Kidney (tissue), 14 donors: ENCODE data around the gene MCRIP2. TPM values are rescaled to one million over a fixed set of nuclear protein-coding genes. Genes with fewer than 3 reads are reported as not detected.

ENCODE experiments used
- DNase-seq, 5 donors: peaks; one replicate each; pipeline ENCODE4 v3.0.0-alpha.2; 2013 to 2020
- FAIRE-seq: peaks from 2 replicates; lab custom pipeline; 2012; peaks lifted over from hg19 to GRCh38; lab: Jason Lieb, UNC
- H3K27ac ChIP-seq, 2 donors: one replicate each; pipeline ENCODE4 v1.7.0; 2013; ENCODE audit warnings: low read depth in 2 of 2, low read length in 2 of 2, inconsistent platforms in 1 of 2
- H3K27me3 ChIP-seq: one replicate; pipeline ENCODE4 v1.7.1; 2013; ENCODE audit warnings: low read length, inconsistent platforms; ENCODE audit not compliant: control insufficient read depth, insufficient read depth
- H3K36me3 ChIP-seq, 3 donors: one replicate each; pipeline versions ENCODE4 v1.7.0 to v1.7.1; 2013; ENCODE audit warnings: low read length in 3 of 3, control low read depth in 1 of 3, inconsistent platforms in 1 of 3; ENCODE audit not compliant: insufficient read depth in 3 of 3, control insufficient read depth in 2 of 3
- H3K4me1 ChIP-seq, 3 donors: one replicate each; pipeline versions ENCODE4 v1.7.0 to v1.7.1; 2013; ENCODE audit warnings: low read length in 3 of 3, inconsistent platforms in 1 of 3, low read depth in 1 of 3; ENCODE audit not compliant: control insufficient read depth in 2 of 3, insufficient read depth in 2 of 3
- H3K4me3 ChIP-seq, 3 donors: one replicate each; pipeline versions ENCODE4 v1.7.0 to v1.8.1; 2013; ENCODE audit warnings: low read length in 3 of 3, control low read depth in 1 of 3, inconsistent platforms in 1 of 3
- H3K9ac ChIP-seq, 3 donors: one replicate each; pipeline versions ENCODE4 v1.7.0 to v1.7.1; 2013; ENCODE audit warnings: low read length in 3 of 3, control low read depth in 1 of 3, inconsistent platforms in 1 of 3
- H3K9me3 ChIP-seq, 3 donors: one replicate each; pipeline versions ENCODE4 v1.7.0 to v1.7.1; 2013; ENCODE audit warnings: low read length in 3 of 3, control low read depth in 1 of 3, inconsistent platforms in 1 of 3; ENCODE audit not compliant: control insufficient read depth in 2 of 3, insufficient read depth in 1 of 3
- CTCF ChIP-seq: IDR thresholded peaks from 3 replicates; pipeline ENCODE4 v1.5.1; 2012; ENCODE audit warnings: mild to moderate bottlenecking, moderate library complexity, borderline replicate concordance; ENCODE audit not compliant: insufficient read depth; ENCODE audit errors: extremely low read depth
- intact Hi-C: fragments of 100-400 bp; cut with DNase I; formaldehyde crosslinking; loops from one replicate; pipeline ENCODE4 v1.11.1; 2022
- polyA plus RNA-seq: library from polyadenylated mRNA; stranded (reverse); fragments of 350-450 nt; fragmentation: Illumina TruSeq; extraction: RNeasy Lipid Tissue Mini Kit (QIAGEN cat#74804); gene quantifications from one replicate; pipeline ENCODE4 v1.2.3, GENCODE V29; 2014; ENCODE audit warnings: low read depth, low replicate concordance; ENCODE audit not compliant: insufficient read depth
- total RNA-seq: library from RNA; stranded (reverse); fragmentation: NEBNext Ultra II Directional; extraction: Animal tissue kit (Norgen Biotek cat#: 25700); gene quantifications from one replicate; pipeline ENCODE4 v1.2.1, GENCODE V29; 2021
- donor health status: control.
- donor health status: control.
- donor health status: control.
- donor health status: control.
- donor health status: control.
- donor health status: DM: yes; HTN: yes; CAD: no.
- donor health status: Normal renal cell carcinoma (clear cell type).

MCRIP2 gene
- total and polyA plus RNA-seq, 2 donors from 2014 or later, result 36.9 to 265 TPM

- intact Hi-C loops, result no loop called here
- Histone ChIP-seq H3K4me1 (no peaks in the 10 kb centered on the region), H3K27ac (no peak overlapping the region), H3K9me3 (no peaks in the 10 kb centered on the region), H3K9ac (no peak overlapping the region), H3K27me3 (no peaks in the 10 kb centered on the region), H3K36me3 (peaks cover 0 to 5% (median 4%) of the 10 kb centered on the region in 3 donors), H3K4me3 (no peak overlapping the region)
- no peak for FAIRE-seq
- no peak for TF ChIP-seq CTCF
- DNase-seq, result peak in 1 of 5 donors; percentile 26
Observed at GRCh38 chr16:616733-617586, 24.7 kb upstream of the MCRIP2 start.

- H3K4me3 ChIP-seq, result no peak overlapping the region
- no peaks in the 10 kb centered on the region for H3K27me3 ChIP-seq
- H3K27ac ChIP-seq, result no peak overlapping the region
- H3K36me3 ChIP-seq, result peaks cover 0 to 5% (median 4%) of the 10 kb centered on the region in 3 donors
- FAIRE-seq (no peak), DNase-seq (no peak)
- no peak overlapping the region for H3K9ac ChIP-seq
- no peaks in the 10 kb centered on the region for H3K9me3 ChIP-seq
- no peak for TF ChIP-seq CTCF
- intact Hi-C loops, result no loop called here
- no peaks in the 10 kb centered on the region for H3K4me1 ChIP-seq
Observed at GRCh38 chr16:617855-618254, 23.8 kb upstream of the MCRIP2 start.

- Histone ChIP-seq H3K4me1 (no peaks in the 10 kb centered on the region), H3K4me3 (no peak overlapping the region)
- intact Hi-C loops, result no loop called here
Observed at GRCh38 chr16:619476-620100, 22.0 kb upstream of the MCRIP2 start.

More at GRCh38 chr16:619476-620100, 22.0 kb upstream of the MCRIP2 start:
- Histone ChIP-seq H3K9me3 (no peaks in the 10 kb centered on the region), H3K27me3 (no peaks in the 10 kb centered on the region), H3K9ac (no peak overlapping the region), H3K36me3 (peaks cover 0 to 3% (median 0%) of the 10 kb centered on the region in 3 donors), H3K27ac (no peak overlapping the region)
- peak in 1 of 5 donors; percentile 24 for DNase-seq
- no peak for TF ChIP-seq CTCF
- FAIRE-seq, result no peak
